ENCODE measurements around the gene ZNF593OS.

The ZNF593OS gene

DNA sequence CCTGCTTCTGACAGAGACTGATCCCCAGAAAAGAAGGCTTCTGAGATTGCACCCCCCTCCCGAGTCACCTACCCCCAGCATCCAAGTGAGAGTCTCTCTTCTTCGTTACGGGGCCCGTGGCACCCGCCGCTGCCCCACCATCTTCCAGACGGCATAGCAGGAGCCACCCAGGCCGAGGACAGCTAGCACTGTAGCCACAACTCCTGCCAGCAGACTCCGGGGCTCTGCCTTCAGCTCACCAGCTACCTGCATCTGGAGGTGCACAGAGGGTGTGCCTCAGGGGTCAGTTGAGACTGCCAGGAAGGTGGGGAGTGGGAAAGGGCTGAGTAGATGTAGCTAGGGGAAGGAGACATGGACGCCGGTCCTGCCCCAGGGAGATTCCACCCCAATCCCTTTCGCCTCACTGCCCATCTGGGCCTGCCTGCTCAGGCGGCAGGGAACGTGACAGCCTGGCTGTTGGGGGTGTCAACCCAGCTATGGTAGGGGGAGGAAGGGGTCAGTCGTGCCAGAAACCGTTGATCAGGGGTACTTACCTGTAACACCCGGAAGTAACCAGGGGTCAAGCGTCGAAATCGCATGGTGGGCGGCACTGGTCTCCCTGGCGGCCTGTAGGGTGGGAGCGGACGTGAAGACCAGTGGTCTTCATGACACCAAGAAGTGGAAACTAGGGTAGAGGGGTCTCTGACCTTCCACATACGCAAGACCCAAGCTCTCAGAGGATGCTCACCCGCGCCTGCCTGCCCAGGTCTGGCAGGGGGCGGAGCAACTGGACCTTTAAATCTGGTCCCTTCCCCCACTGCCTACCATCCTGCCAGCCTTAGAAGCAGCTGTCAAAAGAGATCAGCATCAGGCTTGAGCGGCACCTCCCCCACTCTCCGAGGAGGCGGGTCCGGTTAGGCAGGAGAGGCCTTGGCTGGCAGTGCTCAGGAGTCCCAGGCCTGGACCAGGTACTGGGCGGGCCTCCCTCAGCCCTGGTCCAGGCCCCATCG lies at the start of gene ZNF593OS:
TSS of gene ZNF593OS (minus strand) at position 749 of the 989 bp plus-strand sequence. CDS start at position 578, 171 bp downstream.
- ATAC-seq = no peak
- TF ChIP-seq TCF4 (CRISPR knock-in tag; IDR thresholded peaks at IDR 0.05; ENCODE audit: borderline replicate concordance) (no peak), TSHZ2 (CRISPR knock-in tag; IDR thresholded peaks at IDR 0.05) (no peak), ZFP30 (CRISPR knock-in tag; IDR thresholded peaks at IDR 0.05) (no peak), ESRRG (CRISPR knock-in tag; IDR thresholded peaks at IDR 0.05) (no peak), ISL1 (CRISPR knock-in tag; IDR thresholded peaks at IDR 0.05) (no peak), ARNTL (CRISPR knock-in tag; IDR thresholded peaks at IDR 0.05; ENCODE audit: borderline replicate concordance, low read depth) (no peak), TOX (CRISPR knock-in tag; IDR thresholded peaks at IDR 0.05; ENCODE audit: borderline replicate concordance) (no peak), PPARA (CRISPR knock-in tag; IDR thresholded peaks at IDR 0.05; ENCODE audit: borderline replicate concordance) (no peak), OSR1 (CRISPR knock-in tag; IDR thresholded peaks at IDR 0.05) (no peak)
- TF ChIP-seq, protein P1, sequence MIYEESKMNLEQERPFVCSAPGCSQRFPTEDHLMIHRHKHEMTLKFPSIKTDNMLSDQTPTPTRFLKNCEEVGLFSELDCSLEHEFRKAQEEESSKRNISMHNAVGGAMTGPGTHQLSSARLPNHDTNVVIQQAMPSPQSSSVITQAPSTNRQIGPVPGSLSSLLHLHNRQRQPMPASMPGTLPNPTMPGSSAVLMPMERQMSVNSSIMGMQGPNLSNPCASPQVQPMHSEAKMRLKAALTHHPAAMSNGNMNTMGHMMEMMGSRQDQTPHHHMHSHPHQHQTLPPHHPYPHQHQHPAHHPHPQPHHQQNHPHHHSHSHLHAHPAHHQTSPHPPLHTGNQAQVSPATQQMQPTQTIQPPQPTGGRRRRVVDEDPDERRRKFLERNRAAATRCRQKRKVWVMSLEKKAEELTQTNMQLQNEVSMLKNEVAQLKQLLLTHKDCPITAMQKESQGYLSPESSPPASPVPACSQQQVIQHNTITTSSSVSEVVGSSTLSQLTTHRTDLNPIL (CRISPR knock-in tag; IDR thresholded peaks at IDR 0.05; ENCODE audit: low read depth) = no peak

DNA sequence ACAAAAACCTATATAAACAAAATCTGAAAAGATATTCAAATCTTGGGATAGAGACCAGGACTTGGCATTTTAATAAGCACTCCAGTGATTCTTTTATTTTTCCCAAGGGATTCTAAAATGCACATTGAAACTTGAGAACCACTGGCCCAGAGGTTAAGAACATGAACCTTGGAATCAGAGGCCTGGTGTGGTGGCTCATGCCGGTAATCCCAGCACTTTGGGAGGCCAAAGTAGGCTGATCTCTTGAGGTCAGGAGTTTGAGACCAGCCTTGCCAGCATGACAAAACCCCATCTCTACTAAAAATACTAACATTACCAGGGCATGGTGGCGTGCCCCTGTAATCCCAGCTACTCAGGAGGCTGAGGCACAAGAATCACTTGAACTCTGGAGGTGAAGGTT lies 49.5 kb upstream of the ZNF593OS start:
- TF ChIP-seq BACH2 (CRISPR knock-in tag; IDR thresholded peaks at IDR 0.05; ENCODE audit: borderline replicate concordance) = no peak
- no peak for TF ChIP-seq ZFP30 (CRISPR knock-in tag; IDR thresholded peaks at IDR 0.05)
- TF ChIP-seq, protein P2, sequence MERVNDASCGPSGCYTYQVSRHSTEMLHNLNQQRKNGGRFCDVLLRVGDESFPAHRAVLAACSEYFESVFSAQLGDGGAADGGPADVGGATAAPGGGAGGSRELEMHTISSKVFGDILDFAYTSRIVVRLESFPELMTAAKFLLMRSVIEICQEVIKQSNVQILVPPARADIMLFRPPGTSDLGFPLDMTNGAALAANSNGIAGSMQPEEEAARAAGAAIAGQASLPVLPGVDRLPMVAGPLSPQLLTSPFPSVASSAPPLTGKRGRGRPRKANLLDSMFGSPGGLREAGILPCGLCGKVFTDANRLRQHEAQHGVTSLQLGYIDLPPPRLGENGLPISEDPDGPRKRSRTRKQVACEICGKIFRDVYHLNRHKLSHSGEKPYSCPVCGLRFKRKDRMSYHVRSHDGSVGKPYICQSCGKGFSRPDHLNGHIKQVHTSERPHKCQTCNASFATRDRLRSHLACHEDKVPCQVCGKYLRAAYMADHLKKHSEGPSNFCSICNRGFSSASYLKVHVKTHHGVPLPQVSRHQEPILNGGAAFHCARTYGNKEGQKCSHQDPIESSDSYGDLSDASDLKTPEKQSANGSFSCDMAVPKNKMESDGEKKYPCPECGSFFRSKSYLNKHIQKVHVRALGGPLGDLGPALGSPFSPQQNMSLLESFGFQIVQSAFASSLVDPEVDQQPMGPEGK (CRISPR knock-in tag; IDR thresholded peaks at IDR 0.05; ENCODE audit: borderline replicate concordance) = no peak
- TF ChIP-seq TOX (CRISPR knock-in tag; IDR thresholded peaks at IDR 0.05; ENCODE audit: borderline replicate concordance) = no peak
- no peak for TF ChIP-seq ZNF565 (CRISPR knock-in tag; conservative IDR thresholded peaks at IDR 0.05; ENCODE audit: low read depth)
- no peak for TF ChIP-seq PPARA (CRISPR knock-in tag; IDR thresholded peaks at IDR 0.05; ENCODE audit: borderline replicate concordance)
- no peak for ATAC-seq

DNA sequence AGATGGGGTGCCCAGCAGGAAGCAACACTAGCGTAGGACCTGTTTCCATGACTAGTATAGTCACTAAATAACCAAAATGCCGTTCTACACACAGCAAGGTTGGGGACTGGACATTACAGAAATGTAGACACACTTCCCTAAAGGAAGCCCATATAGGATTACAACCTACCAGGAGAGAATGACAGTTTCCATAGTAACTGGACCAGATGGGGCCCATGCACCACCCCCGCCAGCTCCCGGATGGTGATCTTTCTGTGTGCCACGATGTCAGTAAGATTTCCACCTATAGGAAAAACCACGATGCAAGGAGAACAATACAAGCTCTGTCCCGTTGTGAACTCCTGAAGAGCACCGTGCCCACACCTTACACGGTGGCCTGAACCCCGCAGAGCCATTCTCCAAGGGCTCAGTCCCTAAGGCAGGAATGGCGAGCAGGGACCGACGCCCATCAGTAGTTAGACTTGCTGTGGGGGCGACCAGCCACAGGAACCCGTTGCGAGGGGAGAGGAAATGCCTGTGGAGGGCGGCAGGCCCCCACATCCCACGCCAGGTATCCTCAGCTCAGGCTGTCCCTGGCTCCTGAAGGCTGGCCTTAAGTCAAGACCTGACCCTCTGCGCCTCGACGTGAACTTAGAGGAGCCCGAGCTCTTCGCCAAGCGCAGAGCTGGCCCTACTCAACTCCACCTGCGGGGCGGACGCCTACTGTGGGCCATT lies 48.7 kb upstream of the ZNF593OS start:
- ATAC-seq = no peak
- TF ChIP-seq ZNF8 (CRISPR knock-in tag; IDR thresholded peaks at IDR 0.05) = no peak
- TF ChIP-seq, protein P1 (CRISPR knock-in tag; IDR thresholded peaks at IDR 0.05; ENCODE audit: low read depth) = no peak
- TF ChIP-seq BACH2 (CRISPR knock-in tag; IDR thresholded peaks at IDR 0.05; ENCODE audit: borderline replicate concordance) = no peak
- TF ChIP-seq RARB (CRISPR knock-in tag; IDR thresholded peaks at IDR 0.05) = no peak
- TF ChIP-seq POU6F1 (CRISPR knock-in tag; IDR thresholded peaks at IDR 0.05; ENCODE audit: borderline replicate concordance, low read depth) = no peak
- no peak for TF ChIP-seq ZFP3 (CRISPR knock-in tag; IDR thresholded peaks at IDR 0.05)
- no peak for TF ChIP-seq CSDC2 (CRISPR knock-in tag; IDR thresholded peaks at IDR 0.05)
- no peak for TF ChIP-seq GLIS3 (CRISPR knock-in tag; IDR thresholded peaks at IDR 0.05)
- TF ChIP-seq ZNF70 (CRISPR knock-in tag; IDR thresholded peaks at IDR 0.05) = no peak
